Measurements from ENCODE around the gene YPEL4. TPM values are rescaled to one million over a fixed set of nuclear protein-coding genes. Genes with fewer than 3 reads are reported as not detected.

Gene YPEL4
- total RNA-seq, 1 experiment from 2014 or later, result 0.32 TPM

DNA sequence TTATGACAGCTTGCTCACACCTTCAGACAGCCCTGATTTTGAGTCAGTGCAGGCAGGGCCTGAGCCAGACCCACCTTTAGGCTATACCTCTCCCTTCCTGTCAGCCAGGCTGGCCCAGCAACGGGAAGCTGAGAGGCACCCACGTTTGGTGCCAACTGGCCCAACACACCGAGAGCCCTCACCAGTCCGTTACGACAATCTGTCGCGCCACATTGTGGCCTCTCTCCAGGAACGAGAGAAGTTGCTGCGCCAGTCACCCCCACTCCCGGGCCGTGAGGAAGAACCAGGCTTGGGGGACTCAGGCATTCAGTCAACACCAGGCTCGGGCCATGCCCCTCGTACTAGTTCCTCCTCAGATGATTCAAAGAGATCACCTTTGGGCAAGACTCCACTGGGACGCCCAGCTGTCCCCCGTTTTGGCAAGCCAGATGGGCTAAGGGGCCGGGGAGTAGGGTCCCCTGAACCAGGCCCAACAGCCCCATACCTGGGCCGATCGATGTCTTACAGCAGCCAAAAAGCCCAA, 49.2 kb upstream of the YPEL4 start:
- no peak for DNase-seq (ENCODE audit: low read depth, low spot score)
- RAD21 ChIA-PET (ENCODE audit: low non-redundant PET in 1 of 2, low total read pairs in 2 of 2, uncharacterized antibody in 2 of 2, unreplicated experiment in 2 of 2), result no interaction called here
- peaks cover 32 to 48% of the 10 kb centered on the region in 2 experiments for H3K36me3 ChIP-seq (ENCODE audit: control insufficient read depth in 1 of 2, insufficient read depth in 2 of 2, low read length in 2 of 2)

More for the DNA sequence above, 49.2 kb upstream of the YPEL4 start:
- intact Hi-C loops (cut with micrococcal nuclease), result no loop called here
- H3K27me3 ChIP-seq (ENCODE audit: insufficient read depth, low read length), result no peaks in the 10 kb centered on the region
- ATAC-seq, result no peak
- no peaks in the 10 kb centered on the region for H3K4me1 ChIP-seq (ENCODE audit: control insufficient read depth in 1 of 2, insufficient read depth in 2 of 2, low read length in 2 of 2)
- H3K9me2 ChIP-seq (ENCODE audit: insufficient read depth), result no peaks in the 10 kb centered on the region
- no TSS peak for BruUV-seq (replicated peaks)
- H3K9ac ChIP-seq (ENCODE audit: low read length), result no peak overlapping the region
- no peak overlapping the region for H2AFZ ChIP-seq (ENCODE audit: low read depth, low read length, poor library complexity, severe bottlenecking)
- TF ChIP-seq ZFX (IDR thresholded peaks at IDR 0.05), result no peak
- TF ChIP-seq CTCF (IDR thresholded peaks at IDR 0.05 in 2 of 3, conservative IDR thresholded peaks at IDR 0.05 in 1 of 3; ENCODE audit: borderline replicate concordance in 1 of 3, insufficient read depth in 1 of 3, low read depth in 2 of 3, low read length in 2 of 3), result no peak
- no peak for TF ChIP-seq EZH2phosphoT487 (IDR thresholded peaks at IDR 0.05; ENCODE audit: borderline replicate concordance)
- TF ChIP-seq TCF7L2 (IDR thresholded peaks at IDR 0.05; ENCODE audit: borderline replicate concordance, extremely low read depth, insufficient read depth, insufficient read length), result no peak
- no peak for TF ChIP-seq ZBTB33 (IDR thresholded peaks at IDR 0.05; ENCODE audit: extremely low read depth, insufficient replicate concordance, low read length)
- no peak for TF ChIP-seq ZNF274 (IDR thresholded peaks at IDR 0.05; ENCODE audit: low read depth, low read length)
- no peak for TF ChIP-seq CEBPB (IDR thresholded peaks at IDR 0.05; ENCODE audit: low read depth)
- TF ChIP-seq RAD21 (IDR thresholded peaks at IDR 0.05; ENCODE audit: low read depth), result no peak
- TF ChIP-seq CBX3 (IDR thresholded peaks at IDR 0.05; ENCODE audit: low read depth), result no peak
- no peak for TF ChIP-seq REST (IDR thresholded peaks at IDR 0.05; ENCODE audit: low read depth)
- no peak for TF ChIP-seq POLR2A (IDR thresholded peaks at IDR 0.05; ENCODE audit: borderline replicate concordance, extremely low read depth, insufficient read depth, insufficient read length)
- TF ChIP-seq ELF1 (IDR thresholded peaks at IDR 0.05; ENCODE audit: borderline replicate concordance, low read depth), result no peak
- no peak for TF ChIP-seq POLR2AphosphoS5 (IDR thresholded peaks at IDR 0.05; ENCODE audit: low read depth, low read length)
- no peak for TF ChIP-seq MAX (IDR thresholded peaks at IDR 0.05)
- TF ChIP-seq SRF (IDR thresholded peaks at IDR 0.05; ENCODE audit: low read depth), result no peak
- TF ChIP-seq SIN3A (IDR thresholded peaks at IDR 0.05; ENCODE audit: low read depth), result no peak
- no peaks in the 10 kb centered on the region for H3K9me3 ChIP-seq (ENCODE audit: control insufficient read depth in 1 of 2, insufficient read depth in 1 of 2, low read depth in 1 of 2, low read length in 2 of 2)
- no peak overlapping the region for H3K27ac ChIP-seq (ENCODE audit: low read depth, low read length)
- CTCF ChIA-PET, result interaction anchor here (1.0 kb wide), 1 partner anchor 102 kb away, joined by 3 read pairs; no protein-coding TSS in a partner anchor
- H3K4me3 ChIP-seq (replicated peaks in 1 of 2; ENCODE audit: low read depth in 1 of 2, low read length in 2 of 2), result no peak overlapping the region
- no peak overlapping the region for H3K4me2 ChIP-seq (ENCODE audit: low read length)
- POLR2A ChIA-PET, result no interaction called here
- no peaks in the 10 kb centered on the region for H4K20me1 ChIP-seq (ENCODE audit: insufficient read depth)
- H3K79me2 ChIP-seq (ENCODE audit: insufficient read depth, low read length), result no peaks in the 10 kb centered on the region

All from HCT116 (cell line).